Osteocyte (in vitro differentiated cells): Measurements from ENCODE around the gene TBL2. TPM values are rescaled to one million over a fixed set of nuclear protein-coding genes. Genes with fewer than 3 reads are reported as not detected.
"Not testable (repeated sequence)": the region's sequence is repeated elsewhere in the genome, so short reads cannot be mapped to it uniquely, and the experiment has no call there.

Source experiments
- DNase-seq: peaks from one replicate; pipeline ENCODE4 v3.0.0; 2021; ENCODE audit warnings: mixed read lengths; ENCODE audit not compliant: unreplicated experiment; ENCODE audit errors: extremely low spot score
- H3K27ac Mint-ChIP-seq: one replicate; pipeline ENCODE4 v1.8.0; 2021; ENCODE audit warnings: mild to moderate bottlenecking, mixed read lengths; ENCODE audit not compliant: unreplicated experiment
- H3K27me3 Mint-ChIP-seq: one replicate; pipeline ENCODE4 v1.8.0; 2021; ENCODE audit warnings: mixed read lengths; ENCODE audit not compliant: unreplicated experiment
- H3K36me3 Mint-ChIP-seq: one replicate; pipeline ENCODE4 v1.8.0; 2021; ENCODE audit warnings: mixed read lengths; ENCODE audit not compliant: unreplicated experiment
- H3K4me1 Mint-ChIP-seq: one replicate; pipeline ENCODE4 v1.8.0; 2021; ENCODE audit warnings: mixed read lengths; ENCODE audit not compliant: unreplicated experiment
- H3K4me3 Mint-ChIP-seq: one replicate; pipeline ENCODE4 v1.8.0; 2021; ENCODE audit warnings: mild to moderate bottlenecking, moderate library complexity, mixed read lengths; ENCODE audit not compliant: unreplicated experiment
- H3K9me3 Mint-ChIP-seq: one replicate; pipeline ENCODE4 v1.8.0; 2021; ENCODE audit warnings: mixed read lengths; ENCODE audit not compliant: unreplicated experiment
- CTCF ChIP-seq: fragments of 200-600 bp; sonication (generic); IDR thresholded peaks from 2 replicates; pipeline ENCODE4 v1.5.0; 2021; ENCODE audit warnings: antibody characterized with exemption, mild to moderate bottlenecking, moderate library complexity
- total RNA-seq: library from RNA; stranded (reverse); gene quantifications from 2 replicates; pipeline ENCODE4 v1.2.1, GENCODE V29; 2021

TBL2 gene
- total RNA-seq, 1 donor from 2014 or later, result 48.0 TPM

GRCh38 chr7:73539709-73540108 lies 38.7 kb downstream of the TBL2 start:
- Mint-ChIP-seq H3K9me3 (no peaks in the 10 kb centered on the region), H3K4me1 (no peaks in the 10 kb centered on the region), H3K27me3 (no peaks in the 10 kb centered on the region), H3K27ac (no peak overlapping the region), H3K36me3 (peaks cover 53% of the 10 kb centered on the region), H3K4me3 (no peak overlapping the region)
- no peak for DNase-seq
- TF ChIP-seq CTCF, result no peak

- H3K4me3 Mint-ChIP-seq, H3K27ac Mint-ChIP-seq, H3K4me1 Mint-ChIP-seq, DNase-seq, H3K27me3 Mint-ChIP-seq, H3K9me3 Mint-ChIP-seq: not testable (repeated sequence)
- H3K36me3 Mint-ChIP-seq, result peaks cover 50% of the 10 kb centered on the region
Observed at GRCh38 chr7:73538510-73538909, 39.9 kb downstream of the TBL2 start.

GRCh38 chr7:73537051-73537450 lies 41.3 kb downstream of the TBL2 start:
- Mint-ChIP-seq H3K27ac (no peak overlapping the region), H3K36me3 (peaks cover 41% of the 10 kb centered on the region), H3K9me3 (no peaks in the 10 kb centered on the region), H3K4me1 (no peaks in the 10 kb centered on the region), H3K27me3 (no peaks in the 10 kb centered on the region), H3K4me3 (no peak overlapping the region)
- DNase-seq, result no peak
- no peak for TF ChIP-seq CTCF

- Mint-ChIP-seq H3K4me3 (no peak overlapping the region), H3K27ac (peak overlapping the region; percentile 52), H3K9me3 (no peaks in the 10 kb centered on the region)
Observed at GRCh38 chr7:73536479-73536878, 41.9 kb downstream of the TBL2 start.

GRCh38 chr7:73535918-73536317 lies 42.5 kb downstream of the TBL2 start:
- H3K9me3 Mint-ChIP-seq, H3K27me3 Mint-ChIP-seq, H3K4me3 Mint-ChIP-seq, DNase-seq, H3K27ac Mint-ChIP-seq, H3K4me1 Mint-ChIP-seq: not testable (repeated sequence)
- H3K36me3 Mint-ChIP-seq, result peaks cover 33% of the 10 kb centered on the region

More at GRCh38 chr7:73536479-73536878, 41.9 kb downstream of the TBL2 start:
- no peaks in the 10 kb centered on the region for H3K27me3 Mint-ChIP-seq
- TF ChIP-seq CTCF, result no peak
- H3K36me3 Mint-ChIP-seq, result peaks cover 37% of the 10 kb centered on the region
- DNase-seq, result no peak
- H3K4me1 Mint-ChIP-seq, result no peaks in the 10 kb centered on the region

GRCh38 chr7:73533742-73534141 lies 44.6 kb downstream of the TBL2 start:
- Mint-ChIP-seq H3K4me1 (no peaks in the 10 kb centered on the region), H3K27ac (no peak overlapping the region), H3K36me3 (peaks cover 26% of the 10 kb centered on the region), H3K27me3 (no peaks in the 10 kb centered on the region), H3K4me3 (no peak overlapping the region), H3K9me3 (no peaks in the 10 kb centered on the region)
- no peak for TF ChIP-seq CTCF
- DNase-seq, result no peak
